CD14-positive monocyte (primary cell): ENCODE measurements around the gene C1orf185. TPM values are rescaled to one million over a fixed set of nuclear protein-coding genes. Genes with fewer than 3 reads are reported as not detected.
A peak's percentile ranks its signal among the peaks of the same experiment; 100 is the strongest.

Source experiments
- DNase-seq, 3 donors: peaks; one replicate each; pipeline ENCODE4 v3.0.0-alpha.2; 2011 to 2022
- H2AFZ ChIP-seq: 2 replicates; pipeline ENCODE4 v1.6.0; 2012; ENCODE audit warnings: mild to moderate bottlenecking, low read depth, low read length, inconsistent platforms; ENCODE audit not compliant: insufficient read depth, poor library complexity, severe bottlenecking
- H3K27ac ChIP-seq, 2 donors: 1 replicate in 1 of 2; 2 replicates in 1 of 2; pipeline ENCODE4 v1.5.1; 2012 to 2013; ENCODE audit warnings: low read length in 2 of 2, control low read depth in 1 of 2, inconsistent platforms in 1 of 2, low read depth in 1 of 2, mild to moderate bottlenecking in 1 of 2
- H3K27me3 ChIP-seq, 2 donors: one replicate each; pipeline versions ENCODE4 v1.6.0 to v1.6.1; 2011 to 2013; ENCODE audit warnings: low read length in 2 of 2; ENCODE audit not compliant: control insufficient read depth in 2 of 2, insufficient read depth in 2 of 2
- H3K36me3 ChIP-seq, 2 donors: replicated peaks in 1 of 2; 1 replicate in 1 of 2; 2 replicates in 1 of 2; pipeline versions ENCODE4 v1.5.1 to v1.6.1; 2012 to 2013; ENCODE audit warnings: low read length in 2 of 2, control low read depth in 1 of 2, inconsistent platforms in 1 of 2, mild to moderate bottlenecking in 1 of 2; ENCODE audit not compliant: insufficient read depth in 2 of 2, control insufficient read depth in 1 of 2
- H3K4me1 ChIP-seq, 2 donors: 1 replicate in 1 of 2; 2 replicates in 1 of 2; pipeline versions ENCODE4 v1.5.1 to v1.6.1; 2012 to 2013; ENCODE audit warnings: low read length in 2 of 2, control low read depth in 1 of 2, inconsistent platforms in 1 of 2, mild to moderate bottlenecking in 1 of 2, moderate library complexity in 1 of 2; ENCODE audit not compliant: insufficient read depth in 2 of 2, control insufficient read depth in 1 of 2
- H3K4me2 ChIP-seq: replicated peaks from 2 replicates; pipeline ENCODE3; 2012; ENCODE audit warnings: low read length, moderate library complexity, mild to moderate bottlenecking; ENCODE audit not compliant: poor library complexity, severe bottlenecking; ENCODE audit errors: extremely low read depth
- H3K4me3 ChIP-seq, 3 experiments: fragments of 200-600 bp in 1 of 3; sonication (generic) in 1 of 3; replicated peaks in 1 of 3; 1 replicate in 2 of 3; 2 replicates in 1 of 3; pipeline ENCODE4 v1.5.1; 2011 to 2013; ENCODE audit warnings: low read length in 3 of 3, mild to moderate bottlenecking in 3 of 3, control low read depth in 2 of 3, low read depth in 2 of 3, inconsistent platforms in 1 of 3, moderate library complexity in 1 of 3
- H3K79me2 ChIP-seq: 2 replicates; pipeline ENCODE4 v1.6.0; 2012; ENCODE audit warnings: mild to moderate bottlenecking, control low read depth, inconsistent platforms, low read length, moderate library complexity; ENCODE audit not compliant: insufficient read depth
- H3K9ac ChIP-seq: 2 replicates; pipeline ENCODE4 v1.6.0; 2017; ENCODE audit warnings: low read length, mild to moderate bottlenecking; ENCODE audit not compliant: insufficient read depth, poor library complexity, severe bottlenecking
- H3K9me3 ChIP-seq, 2 donors: replicated peaks in 1 of 2; 1 replicate in 1 of 2; 2 replicates in 1 of 2; pipeline versions ENCODE4 v1.5.1 to v1.6.1; 2012 to 2013; ENCODE audit warnings: low read length in 2 of 2, control low read depth in 1 of 2; ENCODE audit not compliant: control insufficient read depth in 1 of 2, insufficient read depth in 1 of 2
- H4K20me1 ChIP-seq: 2 replicates; pipeline ENCODE4 v1.6.0; 2012; ENCODE audit warnings: mild to moderate bottlenecking, low read length, control low read depth, moderate library complexity; ENCODE audit not compliant: insufficient read depth
- H3K27ac Mint-ChIP-seq, 7 donors: one replicate each; pipeline ENCODE4 v1.8.0; 2020; ENCODE audit warnings: mild to moderate bottlenecking in 7 of 7, mixed read lengths in 7 of 7, moderate library complexity in 6 of 7, inconsistent platforms in 2 of 7
- H3K27me3 Mint-ChIP-seq, 3 donors: one replicate each; pipeline ENCODE4 v1.8.0; 2021 to 2022; ENCODE audit warnings: low read depth in 3 of 3, mild to moderate bottlenecking in 3 of 3, mixed read lengths in 3 of 3, moderate library complexity in 3 of 3, inconsistent platforms in 1 of 3
- H3K36me3 Mint-ChIP-seq, 2 donors: one replicate each; pipeline ENCODE4 v1.8.0; 2020; ENCODE audit warnings: mixed read lengths in 2 of 2, inconsistent platforms in 1 of 2, mild to moderate bottlenecking in 1 of 2
- H3K4me1 Mint-ChIP-seq: one replicate; pipeline ENCODE4 v1.8.0; 2020; ENCODE audit warnings: mild to moderate bottlenecking, mixed read lengths
- H3K4me3 Mint-ChIP-seq, 2 donors: one replicate each; pipeline ENCODE4 v1.8.0; 2020; ENCODE audit warnings: mild to moderate bottlenecking in 2 of 2, mixed read lengths in 2 of 2, moderate library complexity in 1 of 2
- H3K9me3 Mint-ChIP-seq, 7 donors: one replicate each; pipeline ENCODE4 v1.8.0; 2020 to 2022; ENCODE audit warnings: mixed read lengths in 7 of 7, mild to moderate bottlenecking in 6 of 7, moderate library complexity in 6 of 7, inconsistent platforms in 2 of 7
- CTCF ChIP-seq: fragments of 200-600 bp; IDR thresholded peaks from one replicate; pipeline ENCODE4 v1.8.0; 2022; ENCODE audit warnings: antibody characterized with exemption, mild to moderate bottlenecking
- intact Hi-C, 2 donors: fragments of 100-400 bp; cut with micrococcal nuclease; formaldehyde crosslinking; loops; one replicate each; pipeline versions ENCODE4 v1.15.0 to v1.15.1; 2023
- polyA plus RNA-seq, 3 donors: library from polyadenylated mRNA; depleted of rRNA in 1 of 3; unstranded in 2 of 3; stranded (reverse) in 1 of 3; fragments of 300-500 nt in 2 of 3; fragments of >200 nt in 1 of 3; fragmentation: Illumina TruSeq in 2 of 3; gene quantifications; 1 replicate in 2 of 3; 2 replicates in 1 of 3; pipeline ENCODE4 v1.2.3, GENCODE V29; 2012 to 2021
- small RNA-seq: library from RNA; depleted of rRNA; stranded (forward); fragments of <200 nt; gene quantifications from one replicate; pipeline ENCODE3, GENCODE V24; 2012; ENCODE audit warnings: low read depth; ENCODE audit not compliant: insufficient read length

Gene C1orf185
- polyA plus RNA-seq, 3 donors: not detected

GRCh38 chr1:51193564-51193963 is 91.5 kb downstream of the C1orf185 start:
- TF ChIP-seq CTCF: no peak
- Histone ChIP-seq H3K4me3 (no peak overlapping the region), H3K27me3 (no peaks in the 10 kb centered on the region), H3K79me2 (no peaks in the 10 kb centered on the region), H4K20me1 (no peaks in the 10 kb centered on the region), H3K4me1 (peaks cover 0 to 6% of the 10 kb centered on the region in 2 donors), H3K9me3 (no peaks in the 10 kb centered on the region), H3K9ac (no peak overlapping the region), H3K36me3 (no peaks in the 10 kb centered on the region), H2AFZ (peak overlapping the region; percentile 13), H3K27ac (no peak overlapping the region), H3K4me2 (no peak overlapping the region)
- H3K27ac Mint-ChIP-seq: no peak overlapping the region
- H3K36me3 Mint-ChIP-seq: no peaks in the 10 kb centered on the region
- H3K4me3 Mint-ChIP-seq: no peak overlapping the region
- intact Hi-C loops: loop anchor here in 1 of 2 donors (5.0 kb wide), 1 partner anchor 104 kb away; no protein-coding TSS in a partner anchor
- H3K4me1 Mint-ChIP-seq: no peaks in the 10 kb centered on the region
- peaks cover 0 to 3% (median 0%) of the 10 kb centered on the region in 3 donors for H3K27me3 Mint-ChIP-seq
- H3K9me3 Mint-ChIP-seq: peaks cover 0 to 3% (median 0%) of the 10 kb centered on the region in 7 donors
- DNase-seq: no peak

Small RNA genes within 50 kb of the gene (small RNA-seq; reads per million reads assigned to genes)
- not detected for gene MIR4421
- gene MIR6500: not detected
- not detected for gene RF00019

Other genes starting within 250 kb of the C1orf185 start
- gene FAF1, start 142.0 kb upstream of the C1orf185 start, polyA plus RNA-seq: 10 to 100 TPM; 11.4 to 29.6 (median 16.9) TPM
- gene CDKN2C, start 132.0 kb upstream of the C1orf185 start, polyA plus RNA-seq: 1 to 10 TPM; 5.3 to 9.9 (median 7.4) TPM
- 10 to 100 TPM; 25.3 to 30.4 (median 28.4) TPM for gene RNF11, start 134.0 kb downstream of the C1orf185 start, polyA plus RNA-seq
- under 1 TPM in 1 of 3 donors, not detected in 2; 0.16 TPM for gene TTC39A, start 228.3 kb downstream of the C1orf185 start, polyA plus RNA-seq